Iris pigment epithelial cell (primary cell): ENCODE data around the gene RGN.
"Not testable (repeated sequence)": the region's sequence is repeated elsewhere in the genome, so short reads cannot be mapped to it uniquely, and the experiment has no call there.

Experiments used
- DNase-seq: peaks from one replicate; pipeline ENCODE4 v3.0.0-alpha.2; 2011; ENCODE audit warnings: low read depth

RGN gene

GRCh38 chrX:47078129-47079043 lies at the start of gene RGN:
Gene RGN (plus strand): TSS chrX:47078443. CDS start chrX:47081145, 2,702 bp downstream.
- no peak for DNase-seq

GRCh38 chrX:47030339-47030738 lies 47.9 kb upstream of the RGN start:
- peak; percentile 60 for DNase-seq

- DNase-seq, result peak; percentile 5
Measured at GRCh38 chrX:47047989-47048388, 30.3 kb upstream of the RGN start.

GRCh38 chrX:47059142-47059874 lies 18.9 kb upstream of the RGN start:
- no peak for DNase-seq

DNA sequence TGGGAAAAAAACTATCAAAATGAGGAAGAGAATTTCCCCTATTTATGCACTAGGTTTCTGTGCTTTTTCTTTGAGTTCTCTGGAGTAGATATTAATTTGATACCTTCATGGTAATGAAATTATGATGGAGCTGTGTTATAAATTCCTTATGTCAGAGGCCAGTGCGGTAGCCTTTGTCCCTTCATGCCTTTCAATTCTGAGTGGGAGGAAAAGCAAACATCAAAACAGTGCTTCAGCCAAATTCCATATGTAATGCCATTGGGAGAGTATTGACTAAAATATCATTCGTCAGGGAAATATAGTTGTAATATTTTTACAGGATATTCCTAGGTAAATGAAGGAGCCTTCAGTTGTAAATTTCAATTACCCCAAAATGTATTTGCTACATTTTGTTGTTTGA lies 17.5 kb upstream of the RGN start:
- no peak for DNase-seq

- DNase-seq, result no peak
Measured at GRCh38 chrX:47061238-47061919, 16.9 kb upstream of the RGN start.

DNA sequence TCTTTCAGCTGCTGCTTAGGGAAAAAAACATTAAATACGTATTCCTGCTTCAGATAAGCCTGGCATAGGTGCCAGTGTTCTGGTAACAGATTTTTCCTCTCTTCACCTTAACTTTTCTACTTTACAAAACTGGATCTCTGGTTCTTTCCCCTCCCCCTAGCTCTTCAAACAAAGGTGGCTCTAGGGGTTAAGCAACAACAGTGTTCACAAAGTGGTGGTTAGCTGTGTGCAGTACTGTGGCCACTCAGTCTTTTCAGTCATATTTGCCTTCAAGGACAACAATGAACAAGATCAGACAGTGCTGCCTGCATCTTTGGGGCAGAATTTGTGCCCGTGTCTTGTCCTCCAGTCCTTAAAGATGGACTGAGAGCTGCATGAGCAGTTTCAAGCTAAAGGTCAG lies 15.1 kb upstream of the RGN start:
- no peak for DNase-seq

GRCh38 chrX:47068214-47068613 lies 10.0 kb upstream of the RGN start:
- DNase-seq, result no peak

GRCh38 chrX:47068720-47069119 lies 9.5 kb upstream of the RGN start:
- no peak for DNase-seq

DNA sequence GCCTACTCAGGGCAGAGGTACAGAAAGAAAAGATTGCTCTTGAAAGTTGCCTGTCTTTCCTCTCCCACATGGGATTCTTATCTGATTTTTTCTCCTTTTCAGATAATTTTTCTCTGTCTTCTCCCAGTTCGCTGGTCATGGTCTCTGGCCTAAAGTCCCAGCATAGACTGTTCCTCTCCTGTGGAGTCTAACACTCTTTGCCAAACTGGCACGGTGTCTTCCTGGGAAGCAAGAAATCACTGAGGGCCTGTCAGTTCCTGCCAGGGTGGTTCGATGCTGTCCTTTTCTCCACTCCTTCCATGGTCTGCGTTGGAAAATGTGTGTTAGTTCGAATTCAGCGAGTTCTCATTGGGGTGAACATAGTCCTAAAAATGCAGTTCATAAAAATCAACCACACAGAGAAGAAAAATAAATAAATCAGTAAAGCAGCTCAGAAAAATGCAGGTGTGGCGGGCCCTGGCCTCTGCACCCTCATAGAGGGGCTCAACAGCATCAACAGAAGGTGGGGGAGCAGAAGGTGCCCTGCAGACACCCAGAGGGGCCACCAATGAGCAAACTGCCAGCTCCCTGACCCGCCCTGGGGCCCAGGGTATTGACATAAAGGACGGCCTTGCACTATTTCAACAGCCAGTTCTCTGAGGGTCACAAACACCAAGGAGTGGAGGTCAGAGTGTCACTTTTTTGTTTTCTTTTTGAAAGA lies 2.1 kb downstream of the RGN start:
- DNase-seq, result no peak

- DNase-seq, result no peak
Measured at GRCh38 chrX:47080915-47081236, 2.6 kb downstream of the RGN start.

- peak; percentile 36 for DNase-seq
Measured at GRCh38 chrX:47091149-47091775, 13.0 kb downstream of the RGN start.

- DNase-seq, result peak; percentile 53
Measured at GRCh38 chrX:47093248-47093647, 15.0 kb downstream of the RGN start.

DNA sequence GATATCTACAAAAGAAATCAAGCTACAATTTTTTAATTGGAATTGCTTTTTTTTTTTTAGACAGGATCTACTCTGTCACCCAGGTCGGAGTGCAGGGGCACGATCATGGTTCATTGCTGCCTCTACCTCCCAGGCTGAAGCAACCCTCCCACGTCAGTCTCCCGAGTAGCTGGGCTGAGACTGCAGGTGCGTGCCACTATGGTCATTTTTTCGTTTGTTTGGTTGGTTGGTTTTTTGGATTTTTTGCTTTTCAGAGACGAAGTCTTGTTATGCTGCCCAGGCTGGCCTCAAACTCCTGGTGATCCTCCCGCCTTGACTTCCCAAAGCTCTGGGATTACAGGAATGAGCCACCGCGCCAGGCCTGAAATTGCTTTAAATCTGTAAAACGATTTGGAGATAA lies 15.6 kb downstream of the RGN start:
- DNase-seq, result no peak

- no peak for DNase-seq
Measured at GRCh38 chrX:47097018-47097417, 18.8 kb downstream of the RGN start.

GRCh38 chrX:47098338-47099094 lies 20.3 kb downstream of the RGN start:
- DNase-seq, result no peak

GRCh38 chrX:47101206-47101605 lies 23.0 kb downstream of the RGN start:
- DNase-seq, result no peak

- DNase-seq, result not testable (repeated sequence)
Measured at GRCh38 chrX:47110936-47111615, 32.8 kb downstream of the RGN start.

DNA sequence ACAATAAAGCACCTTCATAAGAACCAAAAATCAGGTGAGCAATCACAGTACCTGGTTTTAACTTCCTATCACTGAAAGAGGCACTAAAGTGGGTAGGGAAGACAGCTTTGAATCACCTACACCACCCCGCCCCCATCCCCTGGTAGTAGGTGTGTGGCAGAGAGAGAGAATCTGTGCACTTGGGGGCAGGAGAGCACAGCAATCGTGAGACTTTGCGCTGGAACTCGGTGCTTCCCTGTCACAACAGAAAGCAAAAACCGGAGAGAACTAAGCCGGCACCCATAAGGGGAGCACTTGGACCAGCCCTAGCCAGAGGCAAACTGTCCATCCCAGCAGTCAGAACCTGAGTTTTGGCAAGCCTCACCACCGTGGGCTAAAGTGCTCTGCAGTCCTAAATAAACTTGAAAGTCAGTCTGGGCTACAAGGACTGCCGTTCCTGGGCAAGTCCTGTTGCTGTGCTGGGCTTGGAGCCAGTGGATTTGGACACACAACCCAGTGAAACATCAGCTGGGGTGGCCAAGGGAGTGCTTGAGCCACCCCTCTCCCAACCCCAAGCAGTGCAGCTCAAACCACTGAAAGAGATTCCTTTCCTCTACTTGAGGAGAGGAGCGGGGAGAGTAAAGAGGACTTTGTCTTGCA lies 34.2 kb downstream of the RGN start:
- DNase-seq, result peak; percentile 12
